ENCODE measurements around the gene VPS51.

DNA sequence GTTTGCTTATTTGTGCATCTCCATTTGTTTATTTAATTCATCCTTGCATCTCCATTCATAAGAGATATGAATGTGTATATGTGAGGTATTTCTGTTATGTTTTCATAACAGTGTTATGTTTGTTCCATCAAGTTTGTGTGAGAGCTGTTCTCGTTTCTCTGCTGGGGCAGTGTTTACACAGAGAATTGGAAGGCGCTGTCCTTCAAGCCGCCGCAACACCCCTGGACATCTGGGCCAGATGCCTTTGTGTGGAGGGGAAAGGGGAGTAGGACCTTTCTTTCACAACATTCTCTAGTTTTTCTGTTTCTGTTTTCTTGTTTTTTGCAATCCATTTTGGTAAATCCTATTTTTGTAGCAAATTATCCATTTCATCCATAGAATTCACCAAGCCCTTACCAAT, 8.6 kb downstream of the VPS51 start:
- TF ChIP-seq, protein P1, sequence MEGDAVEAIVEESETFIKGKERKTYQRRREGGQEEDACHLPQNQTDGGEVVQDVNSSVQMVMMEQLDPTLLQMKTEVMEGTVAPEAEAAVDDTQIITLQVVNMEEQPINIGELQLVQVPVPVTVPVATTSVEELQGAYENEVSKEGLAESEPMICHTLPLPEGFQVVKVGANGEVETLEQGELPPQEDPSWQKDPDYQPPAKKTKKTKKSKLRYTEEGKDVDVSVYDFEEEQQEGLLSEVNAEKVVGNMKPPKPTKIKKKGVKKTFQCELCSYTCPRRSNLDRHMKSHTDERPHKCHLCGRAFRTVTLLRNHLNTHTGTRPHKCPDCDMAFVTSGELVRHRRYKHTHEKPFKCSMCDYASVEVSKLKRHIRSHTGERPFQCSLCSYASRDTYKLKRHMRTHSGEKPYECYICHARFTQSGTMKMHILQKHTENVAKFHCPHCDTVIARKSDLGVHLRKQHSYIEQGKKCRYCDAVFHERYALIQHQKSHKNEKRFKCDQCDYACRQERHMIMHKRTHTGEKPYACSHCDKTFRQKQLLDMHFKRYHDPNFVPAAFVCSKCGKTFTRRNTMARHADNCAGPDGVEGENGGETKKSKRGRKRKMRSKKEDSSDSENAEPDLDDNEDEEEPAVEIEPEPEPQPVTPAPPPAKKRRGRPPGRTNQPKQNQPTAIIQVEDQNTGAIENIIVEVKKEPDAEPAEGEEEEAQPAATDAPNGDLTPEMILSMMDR (IDR thresholded peaks at IDR 0.05 in 4 of 5, conservative IDR thresholded peaks at IDR 0.05 in 1 of 5): no peak
- TF ChIP-seq POLR2A (IDR thresholded peaks at IDR 0.05): no peak

All from gastrocnemius medialis (tissue), 4 donors.